Glutamatergic neuron (in vitro differentiated cells): ENCODE results near the gene FAM50A. TPM values are rescaled to one million over a fixed set of nuclear protein-coding genes. Genes with fewer than 3 reads are reported as not detected.

ENCODE experiments used
- DNase-seq: peaks from one replicate; pipeline ENCODE4 v3.0.0; 2022
- H3K27ac Mint-ChIP-seq: one replicate; pipeline ENCODE4 v1.8.0; 2020; ENCODE audit warnings: mild to moderate bottlenecking, mixed read lengths, inconsistent platforms; ENCODE audit not compliant: unreplicated experiment
- H3K27me3 Mint-ChIP-seq: one replicate; pipeline ENCODE4 v1.8.0; 2020; ENCODE audit warnings: mild to moderate bottlenecking, moderate library complexity, mixed read lengths, inconsistent platforms; ENCODE audit not compliant: unreplicated experiment
- H3K36me3 Mint-ChIP-seq: one replicate; pipeline ENCODE4 v1.8.0; 2020; ENCODE audit warnings: mild to moderate bottlenecking, mixed read lengths, inconsistent platforms; ENCODE audit not compliant: unreplicated experiment
- H3K4me1 Mint-ChIP-seq: one replicate; pipeline ENCODE4 v1.8.0; 2020; ENCODE audit warnings: mild to moderate bottlenecking, low read depth, mixed read lengths, inconsistent platforms; ENCODE audit not compliant: unreplicated experiment
- H3K4me3 Mint-ChIP-seq: one replicate; pipeline ENCODE4 v1.8.0; 2020; ENCODE audit warnings: mild to moderate bottlenecking, mixed read lengths, inconsistent platforms; ENCODE audit not compliant: unreplicated experiment
- H3K9me3 Mint-ChIP-seq: one replicate; pipeline ENCODE4 v1.8.0; 2020; ENCODE audit warnings: mild to moderate bottlenecking, moderate library complexity, mixed read lengths, inconsistent platforms; ENCODE audit not compliant: unreplicated experiment
- CTCF ChIP-seq: fragments of 200-600 bp; sonication (generic); IDR thresholded peaks from one replicate; pipeline ENCODE4 v1.5.0; 2021; ENCODE audit not compliant: partially characterized antibody, unreplicated experiment
- total RNA-seq: library from RNA; stranded (reverse); fragmentation: NEBNext Ultra II Directional; extraction: Animal tissue kit (Norgen Biotek cat#: 25700); gene quantifications from one replicate; pipeline ENCODE4 v1.2.1, GENCODE V29; 2021; ENCODE audit not compliant: unreplicated experiment

The FAM50A gene
- total RNA-seq, 1 donor from 2014 or later = 125 TPM

- H3K27ac Mint-ChIP-seq = no peak overlapping the region
- H3K4me3 Mint-ChIP-seq = no peak overlapping the region
- TF ChIP-seq CTCF = no peak
- H3K36me3 Mint-ChIP-seq = no peaks in the 10 kb centered on the region
- peaks cover 3% of the 10 kb centered on the region for H3K4me1 Mint-ChIP-seq
- H3K27me3 Mint-ChIP-seq = peaks cover 1% of the 10 kb centered on the region
- H3K9me3 Mint-ChIP-seq = peaks cover 4% of the 10 kb centered on the region
- no peak for DNase-seq
Observed at GRCh38 chrX:154472685-154473632, 29.0 kb downstream of the FAM50A start.

GRCh38 chrX:154473683-154474082, 29.7 kb downstream of the FAM50A start:
- Mint-ChIP-seq H3K9me3 (peaks cover 4% of the 10 kb centered on the region), H3K4me3 (no peak overlapping the region), H3K4me1 (peaks cover 3% of the 10 kb centered on the region), H3K36me3 (no peaks in the 10 kb centered on the region), H3K27ac (no peak overlapping the region), H3K27me3 (peaks cover 1% of the 10 kb centered on the region)
- TF ChIP-seq CTCF = no peak
- DNase-seq = no peak

GRCh38 chrX:154476821-154477220, 32.9 kb downstream of the FAM50A start:
- Mint-ChIP-seq H3K4me1 (peaks cover 3% of the 10 kb centered on the region), H3K4me3 (peak overlapping the region; percentile 42), H3K27ac (no peak overlapping the region), H3K27me3 (peaks cover 4% of the 10 kb centered on the region), H3K9me3 (peaks cover 4% of the 10 kb centered on the region), H3K36me3 (no peaks in the 10 kb centered on the region)
- DNase-seq = no peak
- TF ChIP-seq CTCF = no peak

GRCh38 chrX:154477891-154478477, 34.0 kb downstream of the FAM50A start:
- Mint-ChIP-seq H3K27ac (peak overlapping the region; percentile 79), H3K36me3 (no peaks in the 10 kb centered on the region), H3K4me3 (peak overlapping the region; percentile 86), H3K9me3 (peaks cover 2% of the 10 kb centered on the region), H3K27me3 (peaks cover 4% of the 10 kb centered on the region), H3K4me1 (peaks cover 3% of the 10 kb centered on the region)
- TF ChIP-seq CTCF = no peak
- DNase-seq = no peak
